HG03045 (cell line): Measurements from ENCODE around the gene FOXB2.
"Not testable (repeated sequence)": the region's sequence is repeated elsewhere in the genome, so short reads cannot be mapped to it uniquely, and the experiment has no call there.

Experiments used
- ATAC-seq: cut with Tn5 transposase; IDR thresholded peaks from one replicate; pipeline ENCODE4 v1.9.1; 2021; ENCODE audit warnings: mild to moderate bottlenecking, moderate library complexity; ENCODE audit not compliant: unreplicated experiment

FOXB2 gene

GRCh38 chr9:77016121-77016525 lies 3.3 kb upstream of the FOXB2 start:
- no peak for ATAC-seq

GRCh38 chr9:77016526-77017504 lies 2.6 kb upstream of the FOXB2 start:
- ATAC-seq: no peak

- no peak for ATAC-seq
Measured at GRCh38 chr9:77017505-77017894, 2.0 kb upstream of the FOXB2 start.

- ATAC-seq: no peak
Measured at GRCh38 chr9:77018058-77018968, 1.1 kb upstream of the FOXB2 start.

GRCh38 chr9:77018969-77019235 lies 553 bp upstream of the FOXB2 start:
- no peak for ATAC-seq

- no peak for ATAC-seq
Measured at GRCh38 chr9:77019926-77020412, 514 bp downstream of the FOXB2 start.

- ATAC-seq: no peak
Measured at GRCh38 chr9:77020413-77021290, 1.2 kb downstream of the FOXB2 start.

- ATAC-seq: no peak
Measured at GRCh38 chr9:77021291-77021894, 1.9 kb downstream of the FOXB2 start.

GRCh38 chr9:77021922-77022782 lies 2.7 kb downstream of the FOXB2 start:
- ATAC-seq: no peak

GRCh38 chr9:77022783-77023440 lies 3.5 kb downstream of the FOXB2 start:
- no peak for ATAC-seq

GRCh38 chr9:77023726-77024125 lies 4.3 kb downstream of the FOXB2 start:
- ATAC-seq: no peak

GRCh38 chr9:77024776-77025545 lies 5.5 kb downstream of the FOXB2 start:
- no peak for ATAC-seq

- ATAC-seq: no peak
Measured at GRCh38 chr9:77028478-77028877, 9.0 kb downstream of the FOXB2 start.

GRCh38 chr9:77030045-77030444 lies 10.6 kb downstream of the FOXB2 start:
- no peak for ATAC-seq

- ATAC-seq: no peak
Measured at GRCh38 chr9:77038281-77039036, 19.0 kb downstream of the FOXB2 start.

- no peak for ATAC-seq
Measured at GRCh38 chr9:77040340-77040739, 20.9 kb downstream of the FOXB2 start.

- not testable (repeated sequence) for ATAC-seq
Measured at GRCh38 chr9:77043743-77044142, 24.3 kb downstream of the FOXB2 start.
